Gastroesophageal sphincter (tissue), 3 donors: ENCODE measurements around the gene SLC1A2.

Experiments used
- CTCF ChIP-seq, 4 experiments: fragments of 200-600 bp in 2 of 4; fragments of 450-650 bp in 2 of 4; sonication (generic) in 1 of 4; IDR thresholded peaks; one replicate each; pipeline ENCODE4 v1.5.1; 2017 to 2019; ENCODE audit warnings: antibody characterized with exemption in 4 of 4, mild to moderate bottlenecking in 2 of 4, moderate library complexity in 2 of 4
- EP300 ChIP-seq: sonication (generic); formaldehyde crosslinking; IDR thresholded peaks from one replicate; pipeline ENCODE4 v1.6.1; 2017; ENCODE audit warnings: antibody characterized with exemption, mild to moderate bottlenecking
- POLR2A ChIP-seq, 2 donors: fragments of 450-650 bp; IDR thresholded peaks; one replicate each; pipeline ENCODE4 v1.6.1; 2017; ENCODE audit warnings: antibody characterized with exemption in 2 of 2, mild to moderate bottlenecking in 2 of 2, moderate library complexity in 1 of 2
- POLR2AphosphoS5 ChIP-seq: sonication (generic); formaldehyde crosslinking; IDR thresholded peaks from one replicate; pipeline ENCODE4 v1.6.1; 2017; ENCODE audit warnings: antibody characterized with exemption

GRCh38 chr11:35376613-35377012 lies 42.7 kb downstream of the SLC1A2 start:
- no peak for TF ChIP-seq CTCF (IDR thresholded peaks at IDR 0.05)
- TF ChIP-seq POLR2A (IDR thresholded peaks at IDR 0.05), result no peak
- no peak for TF ChIP-seq EP300
- no peak for TF ChIP-seq POLR2AphosphoS5
